ENCODE data around the gene SRRM2.

Gene SRRM2

DNA sequence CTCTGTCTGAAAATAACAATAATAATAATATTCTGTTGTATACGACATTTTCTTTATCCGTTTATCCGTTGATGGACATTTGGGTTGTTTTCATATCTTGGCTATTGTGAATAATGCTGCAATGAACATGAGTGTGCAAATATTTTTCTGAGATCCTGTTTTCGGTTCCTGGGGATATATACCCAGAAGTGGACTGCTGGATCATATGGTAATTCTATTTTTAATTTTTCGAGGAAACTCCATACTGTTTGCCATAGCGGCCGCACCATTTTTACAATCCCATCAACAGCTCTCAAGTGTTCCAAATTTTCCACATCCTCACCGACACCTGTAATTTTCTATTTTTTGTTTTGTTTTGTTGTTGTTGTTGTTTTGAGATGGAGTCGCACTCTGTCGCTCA is 40.5 kb downstream of the SRRM2 start:
- H3K4me2 ChIP-seq (ENCODE audit: low read length): no peak overlapping the region
- H3K27me3 ChIP-seq (ENCODE audit: low read depth, low read length): 0 out of 2 replicates have a peak, but pooled peaks cover 5% of the 10 kb centered on the region
- H3K9ac ChIP-seq (ENCODE audit: low read length): no peak overlapping the region
- no peaks in the 10 kb centered on the region for H3K79me2 ChIP-seq (ENCODE audit: low read length)
- no peaks in the 10 kb centered on the region for H3K4me1 ChIP-seq (ENCODE audit: low read length)
- TF ChIP-seq, protein P1, sequence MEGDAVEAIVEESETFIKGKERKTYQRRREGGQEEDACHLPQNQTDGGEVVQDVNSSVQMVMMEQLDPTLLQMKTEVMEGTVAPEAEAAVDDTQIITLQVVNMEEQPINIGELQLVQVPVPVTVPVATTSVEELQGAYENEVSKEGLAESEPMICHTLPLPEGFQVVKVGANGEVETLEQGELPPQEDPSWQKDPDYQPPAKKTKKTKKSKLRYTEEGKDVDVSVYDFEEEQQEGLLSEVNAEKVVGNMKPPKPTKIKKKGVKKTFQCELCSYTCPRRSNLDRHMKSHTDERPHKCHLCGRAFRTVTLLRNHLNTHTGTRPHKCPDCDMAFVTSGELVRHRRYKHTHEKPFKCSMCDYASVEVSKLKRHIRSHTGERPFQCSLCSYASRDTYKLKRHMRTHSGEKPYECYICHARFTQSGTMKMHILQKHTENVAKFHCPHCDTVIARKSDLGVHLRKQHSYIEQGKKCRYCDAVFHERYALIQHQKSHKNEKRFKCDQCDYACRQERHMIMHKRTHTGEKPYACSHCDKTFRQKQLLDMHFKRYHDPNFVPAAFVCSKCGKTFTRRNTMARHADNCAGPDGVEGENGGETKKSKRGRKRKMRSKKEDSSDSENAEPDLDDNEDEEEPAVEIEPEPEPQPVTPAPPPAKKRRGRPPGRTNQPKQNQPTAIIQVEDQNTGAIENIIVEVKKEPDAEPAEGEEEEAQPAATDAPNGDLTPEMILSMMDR (IDR thresholded peaks at IDR 0.05; ENCODE audit: low read depth, low read length): no peak
- TF ChIP-seq EZH2phosphoT487 (IDR thresholded peaks at IDR 0.05; ENCODE audit: low read depth): no peak
- H2AFZ ChIP-seq (ENCODE audit: low read depth, low read length): no peak overlapping the region
- no peaks in the 10 kb centered on the region for H4K20me1 ChIP-seq (ENCODE audit: insufficient read depth, low read length)
- no peaks in the 10 kb centered on the region for H3K9me3 ChIP-seq (ENCODE audit: insufficient read depth, low read length)
- H3K27ac ChIP-seq (ENCODE audit: low read length): no peak overlapping the region
- no peaks in the 10 kb centered on the region for H3K36me3 ChIP-seq (replicated peaks; ENCODE audit: low read depth, low read length)
- H3K4me3 ChIP-seq (ENCODE audit: low read length): no peak overlapping the region

DNA sequence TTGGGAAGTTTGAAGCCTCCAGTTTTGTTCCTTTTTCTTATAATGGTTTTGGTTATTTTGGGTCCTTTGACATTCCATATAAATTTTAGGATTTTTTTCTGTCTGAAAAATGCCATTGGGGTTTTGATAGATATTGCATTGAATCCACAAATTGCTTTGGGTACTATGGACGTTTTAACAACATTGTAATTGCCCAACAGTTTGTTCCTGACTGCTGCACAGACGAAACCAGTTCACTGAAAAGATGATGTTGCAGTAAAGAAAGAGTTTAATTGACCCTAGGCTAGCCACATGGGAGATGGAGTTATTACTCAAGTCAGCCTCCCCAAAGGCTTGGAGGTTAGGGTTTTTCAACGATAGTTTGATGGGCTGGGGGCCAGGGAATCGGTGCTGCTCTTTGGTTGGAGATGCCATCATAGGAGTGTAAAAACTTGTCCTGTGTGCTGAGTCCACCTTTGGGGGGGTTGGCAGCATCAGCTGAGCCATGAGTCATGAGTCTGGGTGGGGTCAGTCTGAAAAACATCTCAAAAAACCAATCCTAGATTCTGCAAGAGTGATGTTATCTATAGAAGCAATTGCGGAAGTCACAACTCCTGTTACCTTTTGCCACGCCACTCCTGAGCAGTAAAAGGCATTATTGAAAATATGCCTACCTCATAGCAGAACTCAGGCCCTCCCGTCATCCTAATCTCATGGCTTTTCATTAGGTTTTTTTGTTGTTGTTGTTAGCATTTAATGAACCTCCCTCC is 43.1 kb downstream of the SRRM2 start:
- Histone ChIP-seq H3K27ac (ENCODE audit: low read length) (no peak overlapping the region), H3K36me3 (replicated peaks; ENCODE audit: low read depth, low read length) (no peaks in the 10 kb centered on the region), H3K4me3 (ENCODE audit: low read length) (no peak overlapping the region), H3K9ac (ENCODE audit: low read length) (no peak overlapping the region), H3K4me2 (ENCODE audit: low read length) (no peak overlapping the region), H3K27me3 (ENCODE audit: low read depth, low read length) (0 out of 2 replicates have a peak, but pooled peaks cover 5% of the 10 kb centered on the region), H3K9me3 (ENCODE audit: insufficient read depth, low read length) (no peaks in the 10 kb centered on the region), H3K79me2 (ENCODE audit: low read length) (no peaks in the 10 kb centered on the region), H4K20me1 (ENCODE audit: insufficient read depth, low read length) (no peaks in the 10 kb centered on the region), H3K4me1 (ENCODE audit: low read length) (no peaks in the 10 kb centered on the region), H2AFZ (ENCODE audit: low read depth, low read length) (no peak overlapping the region)
- TF ChIP-seq, protein P1 (IDR thresholded peaks at IDR 0.05; ENCODE audit: low read depth, low read length): no peak
- no peak for TF ChIP-seq EZH2phosphoT487 (IDR thresholded peaks at IDR 0.05; ENCODE audit: low read depth)

DNA sequence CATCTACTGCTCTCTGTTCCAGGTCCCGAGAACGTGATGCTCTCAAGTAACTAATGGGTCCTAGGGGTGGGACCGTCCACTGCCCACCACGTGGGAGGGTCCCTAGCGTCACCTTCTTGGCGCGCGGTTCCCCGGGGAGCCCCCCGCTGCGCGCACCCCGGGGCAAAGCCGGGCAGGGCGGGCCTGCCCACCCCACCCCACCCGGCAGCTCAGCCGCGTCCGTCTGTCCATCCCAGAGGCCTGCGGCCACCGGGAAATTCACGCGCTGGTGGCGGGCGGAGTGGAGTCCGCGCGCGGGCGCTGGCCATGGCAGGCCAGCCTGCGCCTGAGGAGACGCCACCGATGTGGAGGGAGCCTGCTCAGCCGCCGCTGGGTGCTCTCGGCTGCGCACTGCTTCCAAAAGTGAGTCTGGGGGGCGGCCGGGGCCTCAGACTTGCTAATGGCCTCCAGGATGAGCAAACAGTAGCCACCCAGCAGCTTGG is 46.3 kb downstream of the SRRM2 start:
- Histone ChIP-seq H3K4me3 (ENCODE audit: low read length) (no peak overlapping the region), H3K9me3 (ENCODE audit: insufficient read depth, low read length) (no peaks in the 10 kb centered on the region), H2AFZ (ENCODE audit: low read depth, low read length) (no peak overlapping the region), H4K20me1 (ENCODE audit: insufficient read depth, low read length) (no peaks in the 10 kb centered on the region), H3K79me2 (ENCODE audit: low read length) (no peaks in the 10 kb centered on the region), H3K27me3 (ENCODE audit: low read depth, low read length) (peaks cover 6% of the 10 kb centered on the region; the same call in 1 of the 2 replicates), H3K4me2 (ENCODE audit: low read length) (no peak overlapping the region), H3K27ac (ENCODE audit: low read length) (no peak overlapping the region), H3K9ac (ENCODE audit: low read length) (no peak overlapping the region), H3K36me3 (replicated peaks; ENCODE audit: low read depth, low read length) (no peaks in the 10 kb centered on the region), H3K4me1 (ENCODE audit: low read length) (no peaks in the 10 kb centered on the region)
- TF ChIP-seq EZH2phosphoT487 (IDR thresholded peaks at IDR 0.05; ENCODE audit: low read depth): no peak
- TF ChIP-seq, protein P1 (IDR thresholded peaks at IDR 0.05; ENCODE audit: low read depth, low read length): no peak

DNA sequence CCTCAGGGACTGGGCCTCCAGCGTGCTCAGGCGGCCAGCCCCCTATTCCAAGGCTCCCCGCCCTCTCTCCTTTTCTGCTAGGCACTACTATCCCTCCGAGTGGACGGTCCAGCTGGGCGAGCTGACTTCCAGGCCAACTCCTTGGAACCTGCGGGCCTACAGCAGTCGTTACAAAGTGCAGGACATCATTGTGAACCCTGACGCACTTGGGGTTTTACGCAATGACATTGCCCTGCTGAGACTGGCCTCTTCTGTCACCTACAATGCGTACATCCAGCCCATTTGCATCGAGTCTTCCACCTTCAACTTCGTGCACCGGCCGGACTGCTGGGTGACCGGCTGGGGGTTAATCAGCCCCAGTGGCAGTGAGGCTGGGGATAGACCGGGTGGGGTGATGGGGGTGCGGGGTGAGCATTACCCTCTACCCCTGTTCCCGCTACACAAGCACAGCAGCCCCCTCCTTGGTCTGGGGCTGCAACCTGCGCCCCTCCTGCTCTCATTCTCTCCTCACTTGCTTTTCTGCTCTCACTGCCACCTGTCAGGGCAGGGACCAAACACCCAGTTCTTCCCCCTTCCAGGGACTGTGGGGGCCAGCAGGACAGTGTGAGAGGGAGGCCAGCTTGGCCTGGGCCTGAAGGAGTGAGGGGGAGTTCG is 46.9 kb downstream of the SRRM2 start:
- Histone ChIP-seq H3K4me1 (ENCODE audit: low read length) (no peaks in the 10 kb centered on the region), H3K4me2 (ENCODE audit: low read length) (no peak overlapping the region), H4K20me1 (ENCODE audit: insufficient read depth, low read length) (no peaks in the 10 kb centered on the region), H3K27ac (ENCODE audit: low read length) (no peak overlapping the region), H3K27me3 (ENCODE audit: low read depth, low read length) (peaks cover 9% of the 10 kb centered on the region; the same call in 1 of the 2 replicates), H3K9ac (ENCODE audit: low read length) (no peak overlapping the region), H2AFZ (ENCODE audit: low read depth, low read length) (no peak overlapping the region), H3K9me3 (ENCODE audit: insufficient read depth, low read length) (no peaks in the 10 kb centered on the region), H3K4me3 (ENCODE audit: low read length) (no peak overlapping the region), H3K79me2 (ENCODE audit: low read length) (no peaks in the 10 kb centered on the region), H3K36me3 (replicated peaks; ENCODE audit: low read depth, low read length) (no peaks in the 10 kb centered on the region)
- no peak for TF ChIP-seq EZH2phosphoT487 (IDR thresholded peaks at IDR 0.05; ENCODE audit: low read depth)
- TF ChIP-seq, protein P1 (IDR thresholded peaks at IDR 0.05; ENCODE audit: low read depth, low read length): no peak
